Breast epithelium (tissue), 4 donors: ENCODE measurements around the gene C2orf68. TPM values are rescaled to one million over a fixed set of nuclear protein-coding genes. Genes with fewer than 3 reads are reported as not detected.
A peak's percentile ranks its signal among the peaks of the same experiment; 100 is the strongest.

Source experiments
- DNase-seq, 2 donors: peaks; one replicate each; pipeline ENCODE4 v3.0.0-alpha.2; 2019; ENCODE audit warnings: low spot score in 2 of 2
- H3K27ac ChIP-seq, 2 donors: fragments of 200-600 bp; sonication (generic) in 1 of 2; one replicate each; pipeline ENCODE4 v1.5.1; 2016 to 2019; ENCODE audit warnings: mild to moderate bottlenecking in 1 of 2
- H3K27me3 ChIP-seq, 2 donors: fragments of 200-600 bp; sonication (generic) in 1 of 2; one replicate each; pipeline versions ENCODE4 v1.5.1 to v1.6.0; 2017 to 2019; ENCODE audit warnings: control low read depth in 1 of 2, mild to moderate bottlenecking in 1 of 2
- H3K36me3 ChIP-seq: fragments of 200-600 bp; one replicate; pipeline ENCODE4 v1.5.1; 2019
- H3K4me1 ChIP-seq, 2 donors: fragments of 200-600 bp; sonication (generic); one replicate each; pipeline ENCODE4 v1.5.1; 2016 to 2019; ENCODE audit warnings: control low read depth in 1 of 2
- H3K4me3 ChIP-seq, 3 donors: fragments of 200-600 bp; sonication (generic); 1 replicate in 2 of 3; 2 replicates in 1 of 3; pipeline ENCODE4 v1.5.1; 2016 to 2019; ENCODE audit warnings: mild to moderate bottlenecking in 3 of 3, moderate library complexity in 2 of 3
- H3K9me3 ChIP-seq, 2 donors: fragments of 200-600 bp; sonication (generic) in 1 of 2; one replicate each; pipeline ENCODE4 v1.5.1; 2016 to 2019; ENCODE audit warnings: control low read depth in 1 of 2
- CTCF ChIP-seq, 3 donors: fragments of 450-650 bp; IDR thresholded peaks; one replicate each; pipeline ENCODE4 v1.5.1; 2016 to 2017; ENCODE audit warnings: antibody characterized with exemption in 3 of 3, mild to moderate bottlenecking in 3 of 3, moderate library complexity in 3 of 3
- POLR2A ChIP-seq: fragments of 450-650 bp; IDR thresholded peaks from one replicate; pipeline ENCODE4 v1.6.1; 2016; ENCODE audit warnings: antibody characterized with exemption, mild to moderate bottlenecking, moderate library complexity
- POLR2AphosphoS5 ChIP-seq, 3 donors: sonication (generic); formaldehyde crosslinking; IDR thresholded peaks; one replicate each; pipeline ENCODE4 v1.6.1; 2017; ENCODE audit warnings: antibody characterized with exemption in 3 of 3
- intact Hi-C: fragments of 100-400 bp; cut with DNase I; formaldehyde crosslinking; loops from one replicate; pipeline ENCODE4 v1.15.1; 2023; ENCODE audit warnings: low total_unique reads
- total RNA-seq, 3 donors: library from RNA; depleted of rRNA; stranded (reverse); fragments of >200 nt; gene quantifications; one replicate each; pipeline ENCODE4 v1.1.0, GENCODE V29; 2016

C2orf68 gene
- total RNA-seq, 3 donors from 2014 or later: 13.9 to 26.6 (median 16.1) TPM

GRCh38 chr2:85650456-85650855 is 38.6 kb upstream of the C2orf68 start:
- DNase-seq: no peak
- H3K27ac ChIP-seq: no peak overlapping the region
- H3K4me3 ChIP-seq: no peak overlapping the region
- intact Hi-C loops: no loop called here
- no peak for TF ChIP-seq CTCF (IDR thresholded peaks at IDR 0.05)
- TF ChIP-seq POLR2A: no peak
- no peak for TF ChIP-seq POLR2AphosphoS5 (IDR thresholded peaks at IDR 0.05)
- H3K36me3 ChIP-seq: peaks cover 14% of the 10 kb centered on the region
- H3K27me3 ChIP-seq: no peaks in the 10 kb centered on the region
- H3K9me3 ChIP-seq: no peaks in the 10 kb centered on the region
- H3K4me1 ChIP-seq: no peaks in the 10 kb centered on the region

- H3K36me3 ChIP-seq: peaks cover 14% of the 10 kb centered on the region
- TF ChIP-seq CTCF (IDR thresholded peaks at IDR 0.05) (no peak), POLR2A (no peak), POLR2AphosphoS5 (IDR thresholded peaks at IDR 0.05) (no peak)
- H3K9me3 ChIP-seq: no peaks in the 10 kb centered on the region
- DNase-seq: no peak
- no peak overlapping the region for H3K27ac ChIP-seq
- no peak overlapping the region for H3K4me3 ChIP-seq
- H3K27me3 ChIP-seq: no peaks in the 10 kb centered on the region
- H3K4me1 ChIP-seq: no peaks in the 10 kb centered on the region
- intact Hi-C loops: no loop called here
Observed at GRCh38 chr2:85649201-85650190, 37.6 kb upstream of the C2orf68 start.

- Histone ChIP-seq H3K27me3 (no peaks in the 10 kb centered on the region), H3K4me1 (no peaks in the 10 kb centered on the region), H3K4me3 (no peak overlapping the region), H3K9me3 (no peaks in the 10 kb centered on the region), H3K36me3 (peaks cover 14% of the 10 kb centered on the region), H3K27ac (peak overlapping the region in 1 of 2 donors; percentile 35)
- TF ChIP-seq POLR2A (no peak), CTCF (IDR thresholded peaks at IDR 0.05) (no peak), POLR2AphosphoS5 (IDR thresholded peaks at IDR 0.05) (no peak)
- intact Hi-C loops: no loop called here
- DNase-seq: no peak
Observed at GRCh38 chr2:85648619-85649018, 36.8 kb upstream of the C2orf68 start.

- no peak for DNase-seq
- Histone ChIP-seq H3K27me3 (no peaks in the 10 kb centered on the region), H3K27ac (no peak overlapping the region), H3K9me3 (no peaks in the 10 kb centered on the region), H3K36me3 (peaks cover 14% of the 10 kb centered on the region), H3K4me1 (no peaks in the 10 kb centered on the region), H3K4me3 (no peak overlapping the region)
- intact Hi-C loops: no loop called here
- no peak for TF ChIP-seq CTCF (IDR thresholded peaks at IDR 0.05)
- no peak for TF ChIP-seq POLR2A
- no peak for TF ChIP-seq POLR2AphosphoS5 (IDR thresholded peaks at IDR 0.05)
Observed at GRCh38 chr2:85647823-85648526, 36.1 kb upstream of the C2orf68 start.

GRCh38 chr2:85646166-85646565 is 34.3 kb upstream of the C2orf68 start:
- intact Hi-C loops: no loop called here
- H3K9me3 ChIP-seq: no peaks in the 10 kb centered on the region
- peaks cover 14% of the 10 kb centered on the region for H3K36me3 ChIP-seq
- H3K27ac ChIP-seq: no peak overlapping the region
- H3K27me3 ChIP-seq: no peaks in the 10 kb centered on the region
- TF ChIP-seq CTCF (IDR thresholded peaks at IDR 0.05) (no peak), POLR2AphosphoS5 (IDR thresholded peaks at IDR 0.05) (no peak), POLR2A (no peak)
- no peak for DNase-seq
- no peak overlapping the region for H3K4me3 ChIP-seq
- H3K4me1 ChIP-seq: no peaks in the 10 kb centered on the region
